ENCODE results near the gene KRT74.

DNA sequence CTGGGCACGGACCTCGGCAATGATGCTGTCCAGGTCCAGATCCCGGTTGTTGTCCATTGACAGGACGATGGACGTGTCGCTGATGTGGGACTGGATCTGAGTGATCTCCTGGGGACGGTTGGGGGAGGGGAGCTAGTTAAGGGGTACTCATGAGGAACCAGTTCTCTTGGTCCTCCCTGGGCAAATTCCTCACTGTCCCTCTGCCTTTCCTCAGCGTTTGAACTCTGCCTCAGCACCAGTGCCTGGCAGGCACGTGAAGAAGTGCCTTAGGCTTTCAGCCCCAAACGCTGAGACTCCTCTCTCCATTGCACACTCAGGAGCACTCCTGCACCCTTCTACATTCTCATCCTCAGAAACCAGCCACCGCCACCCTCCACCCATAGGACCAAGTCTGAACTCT, 17.9 kb upstream of the KRT74 start:
- TF ChIP-seq CTCF (IDR thresholded peaks at IDR 0.05) (no peak), POLR2A (IDR thresholded peaks at IDR 0.05) (no peak)
